ENCODE results near the gene STKLD1.

DNA sequence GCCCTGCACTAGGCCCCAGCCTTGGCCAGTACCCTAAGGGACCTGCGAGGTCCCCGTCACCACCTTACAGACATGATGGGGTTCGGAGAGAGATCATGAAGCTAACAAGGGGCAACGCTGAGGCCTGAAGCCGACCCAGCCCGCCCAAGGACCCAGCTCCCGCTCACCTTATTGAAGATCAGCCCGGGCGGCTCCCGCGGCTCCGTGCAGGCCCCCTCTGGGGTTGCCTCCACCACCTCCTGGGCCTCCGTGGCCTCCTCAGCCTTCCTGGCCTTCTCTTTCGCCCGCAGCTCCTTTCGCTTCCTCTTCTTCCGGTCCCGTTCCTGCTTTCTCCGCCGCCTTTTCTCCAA is 43.8 kb upstream of the STKLD1 start:
- TF ChIP-seq MYC (IDR thresholded peaks at IDR 0.05; ENCODE audit: borderline replicate concordance, low read length) (no peak), SMC3 (IDR thresholded peaks at IDR 0.05) (no peak), CEBPB (IDR thresholded peaks at IDR 0.05) (no peak)
- TF ChIP-seq, protein P1, sequence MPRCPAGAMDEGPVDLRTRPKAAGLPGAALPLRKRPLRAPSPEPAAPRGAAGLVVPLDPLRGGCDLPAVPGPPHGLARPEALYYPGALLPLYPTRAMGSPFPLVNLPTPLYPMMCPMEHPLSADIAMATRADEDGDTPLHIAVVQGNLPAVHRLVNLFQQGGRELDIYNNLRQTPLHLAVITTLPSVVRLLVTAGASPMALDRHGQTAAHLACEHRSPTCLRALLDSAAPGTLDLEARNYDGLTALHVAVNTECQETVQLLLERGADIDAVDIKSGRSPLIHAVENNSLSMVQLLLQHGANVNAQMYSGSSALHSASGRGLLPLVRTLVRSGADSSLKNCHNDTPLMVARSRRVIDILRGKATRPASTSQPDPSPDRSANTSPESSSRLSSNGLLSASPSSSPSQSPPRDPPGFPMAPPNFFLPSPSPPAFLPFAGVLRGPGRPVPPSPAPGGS (IDR thresholded peaks at IDR 0.05) = no peak
- TF ChIP-seq, protein P2, sequence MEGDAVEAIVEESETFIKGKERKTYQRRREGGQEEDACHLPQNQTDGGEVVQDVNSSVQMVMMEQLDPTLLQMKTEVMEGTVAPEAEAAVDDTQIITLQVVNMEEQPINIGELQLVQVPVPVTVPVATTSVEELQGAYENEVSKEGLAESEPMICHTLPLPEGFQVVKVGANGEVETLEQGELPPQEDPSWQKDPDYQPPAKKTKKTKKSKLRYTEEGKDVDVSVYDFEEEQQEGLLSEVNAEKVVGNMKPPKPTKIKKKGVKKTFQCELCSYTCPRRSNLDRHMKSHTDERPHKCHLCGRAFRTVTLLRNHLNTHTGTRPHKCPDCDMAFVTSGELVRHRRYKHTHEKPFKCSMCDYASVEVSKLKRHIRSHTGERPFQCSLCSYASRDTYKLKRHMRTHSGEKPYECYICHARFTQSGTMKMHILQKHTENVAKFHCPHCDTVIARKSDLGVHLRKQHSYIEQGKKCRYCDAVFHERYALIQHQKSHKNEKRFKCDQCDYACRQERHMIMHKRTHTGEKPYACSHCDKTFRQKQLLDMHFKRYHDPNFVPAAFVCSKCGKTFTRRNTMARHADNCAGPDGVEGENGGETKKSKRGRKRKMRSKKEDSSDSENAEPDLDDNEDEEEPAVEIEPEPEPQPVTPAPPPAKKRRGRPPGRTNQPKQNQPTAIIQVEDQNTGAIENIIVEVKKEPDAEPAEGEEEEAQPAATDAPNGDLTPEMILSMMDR (IDR thresholded peaks at IDR 0.05) = no peak

Data from A549 (cell line).